Subcutaneous adipose tissue (tissue), 4 donors: Measurements from ENCODE around the gene LRRC39. TPM values are rescaled to one million over a fixed set of nuclear protein-coding genes. Genes with fewer than 3 reads are reported as not detected.

Source experiments
- total RNA-seq, 4 donors: library from RNA; depleted of rRNA; stranded (reverse); fragments of >200 nt; gene quantifications; one replicate each; pipeline ENCODE4 v1.1.0, GENCODE V29; 2016
- TF ChIP-seq, protein P1 (sequence below): fragments of 450-650 bp; IDR thresholded peaks from one replicate; pipeline ENCODE4 v1.5.1; 2016; ENCODE audit warnings: low read depth, mild to moderate bottlenecking, control low read depth, antibody characterized with exemption, moderate library complexity

LRRC39 gene
- total RNA-seq, 4 donors from 2014 or later = 0.65 to 2.7 (median 1.6) TPM

DNA sequence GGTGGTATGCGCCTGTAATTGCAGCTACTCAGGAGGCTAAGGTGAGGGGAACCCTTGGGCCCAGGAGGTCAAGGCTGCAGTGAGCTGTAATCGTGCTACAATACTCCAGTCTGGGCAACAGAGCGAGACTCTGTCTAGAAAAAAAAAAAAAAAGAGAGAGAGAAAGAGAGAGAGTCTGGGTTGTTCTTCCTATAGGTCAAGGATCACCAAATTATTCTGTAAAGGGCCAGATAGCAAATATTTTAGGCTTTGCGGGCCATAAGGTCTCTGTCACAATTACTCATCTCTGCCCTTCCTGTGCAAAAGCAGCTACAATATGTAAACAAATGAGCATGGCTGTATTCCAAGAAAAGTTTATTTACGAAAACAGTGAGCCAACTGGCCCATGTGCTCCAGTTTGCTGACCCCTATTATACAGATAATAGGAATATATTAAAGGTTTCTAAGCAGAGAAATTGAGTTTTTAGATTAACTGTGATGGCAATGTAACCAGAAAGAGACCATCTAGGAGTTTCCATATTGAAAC, 47.4 kb downstream of the LRRC39 start:
- TF ChIP-seq, protein P1, sequence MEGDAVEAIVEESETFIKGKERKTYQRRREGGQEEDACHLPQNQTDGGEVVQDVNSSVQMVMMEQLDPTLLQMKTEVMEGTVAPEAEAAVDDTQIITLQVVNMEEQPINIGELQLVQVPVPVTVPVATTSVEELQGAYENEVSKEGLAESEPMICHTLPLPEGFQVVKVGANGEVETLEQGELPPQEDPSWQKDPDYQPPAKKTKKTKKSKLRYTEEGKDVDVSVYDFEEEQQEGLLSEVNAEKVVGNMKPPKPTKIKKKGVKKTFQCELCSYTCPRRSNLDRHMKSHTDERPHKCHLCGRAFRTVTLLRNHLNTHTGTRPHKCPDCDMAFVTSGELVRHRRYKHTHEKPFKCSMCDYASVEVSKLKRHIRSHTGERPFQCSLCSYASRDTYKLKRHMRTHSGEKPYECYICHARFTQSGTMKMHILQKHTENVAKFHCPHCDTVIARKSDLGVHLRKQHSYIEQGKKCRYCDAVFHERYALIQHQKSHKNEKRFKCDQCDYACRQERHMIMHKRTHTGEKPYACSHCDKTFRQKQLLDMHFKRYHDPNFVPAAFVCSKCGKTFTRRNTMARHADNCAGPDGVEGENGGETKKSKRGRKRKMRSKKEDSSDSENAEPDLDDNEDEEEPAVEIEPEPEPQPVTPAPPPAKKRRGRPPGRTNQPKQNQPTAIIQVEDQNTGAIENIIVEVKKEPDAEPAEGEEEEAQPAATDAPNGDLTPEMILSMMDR = no peak

DNA sequence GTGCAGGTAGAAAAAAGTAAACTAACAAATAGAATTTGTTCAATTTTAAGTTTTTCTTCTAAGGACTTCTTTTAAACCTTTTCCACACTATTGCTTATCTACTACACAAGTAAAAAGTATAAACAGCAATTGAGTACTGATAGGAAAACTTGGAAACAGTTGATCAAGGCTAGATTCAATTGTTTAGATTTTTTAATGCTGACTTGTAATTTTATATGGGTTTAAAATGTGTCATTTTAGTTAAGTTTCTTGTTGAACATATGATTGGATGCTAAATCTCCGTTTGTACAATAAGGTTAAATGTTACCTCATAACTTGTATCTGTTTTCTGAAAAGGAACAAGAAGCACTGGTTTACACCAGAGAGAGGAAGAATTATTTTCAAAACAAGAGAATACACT, 50.8 kb downstream of the LRRC39 start:
- TF ChIP-seq, protein P1 = no peak

DNA sequence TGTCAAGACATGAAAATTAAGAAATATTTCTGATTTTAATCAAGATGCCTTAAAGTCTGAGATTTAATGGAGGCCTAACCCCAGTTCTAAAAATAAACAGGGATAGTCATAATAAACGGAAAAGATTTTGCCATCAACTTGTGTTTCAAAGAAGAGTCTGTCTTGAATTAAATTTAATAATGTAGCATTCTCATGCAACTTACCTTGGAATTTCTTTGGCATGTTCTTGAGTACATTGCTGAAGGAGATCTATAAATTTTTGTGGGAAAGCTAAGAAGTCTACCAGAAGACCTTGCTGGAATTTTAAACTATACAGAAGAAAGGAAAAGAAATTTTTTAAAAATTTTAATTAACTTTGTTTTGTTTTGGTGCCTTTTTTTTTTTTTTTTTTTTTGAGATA, 55.9 kb downstream of the LRRC39 start:
- TF ChIP-seq, protein P1 = no peak

DNA sequence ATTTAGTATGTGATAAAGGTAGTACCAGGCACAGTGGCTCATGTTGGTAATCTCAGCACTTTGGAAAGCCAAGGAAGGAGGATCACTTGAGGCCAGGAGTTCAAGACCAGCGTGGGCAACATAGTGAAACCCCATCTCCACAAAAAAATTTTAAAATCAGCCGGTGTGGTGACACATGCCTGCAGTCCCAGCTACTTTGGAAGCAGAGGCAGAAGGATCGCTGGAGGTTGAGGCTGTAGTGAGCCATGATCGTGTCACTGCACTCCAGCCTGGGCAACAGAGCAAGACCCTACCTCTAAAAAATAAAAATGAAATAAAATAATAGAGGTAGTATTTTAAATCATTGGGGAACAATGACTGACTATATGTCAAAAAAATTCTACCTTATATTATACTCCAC, 62.5 kb downstream of the LRRC39 start:
- TF ChIP-seq, protein P1 = no peak

DNA sequence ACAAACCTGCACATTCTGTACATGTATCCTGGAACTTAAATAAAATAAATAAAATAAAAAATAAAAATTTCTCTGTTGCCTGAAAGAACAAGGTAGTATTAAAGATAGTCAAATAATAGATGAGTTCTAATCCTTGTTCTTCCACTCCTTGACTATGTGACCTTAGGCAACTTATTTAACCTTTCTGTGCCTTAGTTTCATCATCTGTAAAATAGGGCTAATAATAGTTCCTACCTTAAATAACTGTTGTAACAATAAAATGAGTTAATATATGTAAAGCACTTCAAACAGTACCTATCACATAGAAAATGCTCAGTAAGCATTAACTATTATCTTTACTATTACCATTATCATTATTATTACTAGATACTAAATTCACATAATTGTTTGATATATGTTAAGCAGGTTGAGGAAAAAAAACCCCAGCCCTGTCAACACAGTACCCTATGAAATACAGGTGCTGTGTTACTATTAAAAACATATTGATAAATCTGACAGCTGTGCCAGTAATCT, 68.4 kb downstream of the LRRC39 start:
- TF ChIP-seq, protein P1 = no peak

DNA sequence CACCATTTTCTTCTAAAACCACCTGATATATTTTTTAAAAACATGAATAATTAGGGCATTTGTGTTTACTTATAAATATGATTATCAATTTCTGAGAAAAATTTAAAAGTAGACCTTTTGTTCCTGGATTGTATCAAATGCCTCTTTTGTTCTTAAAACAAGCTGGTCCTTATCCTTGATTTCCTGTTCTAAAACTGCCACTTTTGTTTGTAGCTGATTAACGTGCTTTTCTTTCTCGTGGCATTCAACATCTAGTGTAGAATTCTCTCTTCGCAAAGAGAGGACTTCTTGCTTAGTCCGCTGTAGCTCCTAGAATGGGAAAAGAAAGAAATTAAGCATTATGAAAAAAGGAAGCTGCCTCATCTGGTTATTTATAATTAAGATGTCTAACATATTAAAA, 70.4 kb downstream of the LRRC39 start:
- TF ChIP-seq, protein P1 = no peak

DNA sequence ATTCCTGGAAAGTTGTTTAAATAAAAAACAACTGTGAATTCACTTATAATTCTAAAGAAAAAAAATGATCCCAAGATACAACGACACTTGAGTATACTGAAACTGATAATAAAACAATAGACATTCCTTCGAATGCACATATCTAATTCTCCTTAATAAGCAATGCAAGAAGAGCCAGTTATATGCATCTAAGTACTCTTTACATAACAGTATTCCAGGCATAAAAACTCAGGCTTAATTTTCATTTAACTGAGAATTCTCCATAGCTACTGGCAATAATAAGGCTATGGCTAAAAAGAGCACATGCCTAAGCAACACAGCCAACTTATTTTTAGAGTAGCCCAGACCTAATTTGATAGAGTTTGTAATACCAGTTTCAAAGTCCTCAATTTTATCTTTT, 76.5 kb downstream of the LRRC39 start:
- TF ChIP-seq, protein P1 = no peak
